PC-9 (cell line): ENCODE results near the gene ITK. TPM values are rescaled to one million over a fixed set of nuclear protein-coding genes. Genes with fewer than 3 reads are reported as not detected.

Experiments
- BruUV-seq: library from RNA; stranded (reverse); fragments of 400-500 nt; replicated peaks from 2 replicates; lab custom pipeline; 2021; lab: Mats Ljungman, UMichigan
- CTCF ChIA-PET: fragments of 300-600 bp; sonication (Branson Sonifier 250); formaldehyde crosslinking; loops from one replicate; lab custom pipeline; 2022; ENCODE audit warnings: antibody characterized with exemption; lab: Charles Lee
- POLR2A ChIA-PET: fragments of 300-600 bp; sonication (Branson Sonifier 250); formaldehyde crosslinking; loops from one replicate; lab custom pipeline; 2022; ENCODE audit warnings: antibody characterized with exemption; ENCODE audit not compliant: unreplicated experiment; lab: Charles Lee
- DNase-seq, 2 experiments: peaks; one replicate each; pipeline versions ENCODE4 v3.0.0 to v3.0.0-alpha.2; 2015 to 2022; ENCODE audit warnings: mixed read lengths in 1 of 2
- H2AFZ ChIP-seq: fragments of 200-600 bp; sonication (generic); 2 replicates; pipeline ENCODE4 v1.8.1; 2017; ENCODE audit warnings: antibody characterized with exemption
- H3F3A ChIP-seq: fragments of 200-600 bp; sonication (generic); 2 replicates; pipeline ENCODE4 v1.8.1; 2017; ENCODE audit warnings: antibody characterized with exemption, mild to moderate bottlenecking, low read depth; ENCODE audit not compliant: insufficient read depth
- H3K27ac ChIP-seq: fragments of 200-600 bp; sonication (generic); 2 replicates; pipeline ENCODE4 v1.6.1; 2016; ENCODE audit warnings: mixed run types
- H3K27me3 ChIP-seq: fragments of 200-600 bp; sonication (generic); 2 replicates; pipeline ENCODE4 v1.6.1; 2016; ENCODE audit warnings: low read depth, mixed run types; ENCODE audit not compliant: insufficient read depth
- H3K36me3 ChIP-seq: fragments of 200-600 bp; sonication (generic); 2 replicates; pipeline ENCODE4 v1.6.1; 2016; ENCODE audit warnings: low read depth, mixed run types
- H3K4me1 ChIP-seq: fragments of 200-600 bp; sonication (generic); replicated peaks from 2 replicates; pipeline ENCODE4 v1.6.1; 2016; ENCODE audit warnings: mixed run types; ENCODE audit not compliant: insufficient read depth
- H3K4me2 ChIP-seq: fragments of 200-600 bp; sonication (generic); 2 replicates; pipeline ENCODE4 v1.6.1; 2017; ENCODE audit warnings: mixed run types
- H3K4me3 ChIP-seq: fragments of 200-600 bp; sonication (generic); 2 replicates; pipeline ENCODE4 v1.6.1; 2016; ENCODE audit warnings: mixed run types
- H3K79me2 ChIP-seq: fragments of 200-600 bp; sonication (generic); 2 replicates; pipeline ENCODE4 v1.6.1; 2017; ENCODE audit warnings: low read depth, mixed run types
- H3K9me2 ChIP-seq: fragments of 200-600 bp; sonication (generic); 2 replicates; pipeline ENCODE4 v1.8.1; 2017; ENCODE audit warnings: mild to moderate bottlenecking; ENCODE audit not compliant: insufficient read depth
- H3K9me3 ChIP-seq: fragments of 200-600 bp; sonication (generic); 2 replicates; pipeline ENCODE4 v1.8.1; 2016; ENCODE audit warnings: low read depth; ENCODE audit not compliant: insufficient read depth
- H4K20me1 ChIP-seq: fragments of 200-600 bp; sonication (generic); 2 replicates; pipeline ENCODE4 v1.8.1; 2017; ENCODE audit not compliant: insufficient read depth
- EZH2 ChIP-seq: fragments of 200-600 bp; sonication (generic); IDR thresholded peaks from 2 replicates; pipeline ENCODE4 v1.8.0; 2017; ENCODE audit warnings: antibody characterized with exemption, low read depth
- intact Hi-C: fragments of 100-400 bp; cut with micrococcal nuclease; formaldehyde crosslinking; loops from one replicate; pipeline ENCODE4 v1.10.0; 2022; ENCODE audit not compliant: unreplicated experiment
- total RNA-seq: library from RNA; stranded (reverse); gene quantifications from 2 replicates; pipeline ENCODE4 v1.2.3, GENCODE V29; 2021
- TF ChIP-seq, protein P1 (sequence below): fragments of 200-600 bp; sonication (generic); conservative IDR thresholded peaks from 2 replicates; pipeline ENCODE4 v1.6.1; 2017; ENCODE audit warnings: mixed run types, antibody characterized with exemption, mild to moderate bottlenecking, moderate library complexity

Gene ITK
- total RNA-seq, 1 experiment from 2014 or later: not detected

DNA sequence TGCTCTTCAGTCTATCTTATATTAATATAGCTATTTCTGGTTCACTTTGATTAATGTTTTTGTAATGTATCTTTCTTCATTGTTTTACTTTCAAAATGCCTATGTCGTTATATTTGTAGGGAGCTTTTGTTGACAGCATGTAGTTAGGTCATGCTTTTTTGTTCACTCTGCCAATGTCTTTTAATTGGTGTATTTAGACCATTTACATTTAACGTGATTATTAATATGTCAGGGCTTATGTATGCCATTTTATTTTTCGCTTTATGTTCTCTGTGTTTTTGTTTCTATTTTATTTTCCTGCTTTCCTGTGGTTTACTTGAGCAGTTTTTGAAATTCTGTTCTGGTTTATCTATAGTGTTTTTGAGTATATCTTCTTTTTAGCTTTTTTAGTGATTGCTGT lies 25.3 kb upstream of the ITK start:
- H3K4me1 ChIP-seq: no peaks in the 10 kb centered on the region
- no peaks in the 10 kb centered on the region for H3K36me3 ChIP-seq
- no TSS peak for BruUV-seq
- ChIA-PET CTCF (interaction anchor here (0.5 to 0.6 kb wide), 2 partner anchors 463 to 586 kb away, joined by 3 to 5 read pairs; no protein-coding TSS in a partner anchor), POLR2A (interaction anchor here (0.6 kb wide), 1 partner anchor 12 kb away, joined by 3 read pairs; the partner anchor contains the start of gene MED7)
- TF ChIP-seq EZH2: no peak
- TF ChIP-seq, protein P1, sequence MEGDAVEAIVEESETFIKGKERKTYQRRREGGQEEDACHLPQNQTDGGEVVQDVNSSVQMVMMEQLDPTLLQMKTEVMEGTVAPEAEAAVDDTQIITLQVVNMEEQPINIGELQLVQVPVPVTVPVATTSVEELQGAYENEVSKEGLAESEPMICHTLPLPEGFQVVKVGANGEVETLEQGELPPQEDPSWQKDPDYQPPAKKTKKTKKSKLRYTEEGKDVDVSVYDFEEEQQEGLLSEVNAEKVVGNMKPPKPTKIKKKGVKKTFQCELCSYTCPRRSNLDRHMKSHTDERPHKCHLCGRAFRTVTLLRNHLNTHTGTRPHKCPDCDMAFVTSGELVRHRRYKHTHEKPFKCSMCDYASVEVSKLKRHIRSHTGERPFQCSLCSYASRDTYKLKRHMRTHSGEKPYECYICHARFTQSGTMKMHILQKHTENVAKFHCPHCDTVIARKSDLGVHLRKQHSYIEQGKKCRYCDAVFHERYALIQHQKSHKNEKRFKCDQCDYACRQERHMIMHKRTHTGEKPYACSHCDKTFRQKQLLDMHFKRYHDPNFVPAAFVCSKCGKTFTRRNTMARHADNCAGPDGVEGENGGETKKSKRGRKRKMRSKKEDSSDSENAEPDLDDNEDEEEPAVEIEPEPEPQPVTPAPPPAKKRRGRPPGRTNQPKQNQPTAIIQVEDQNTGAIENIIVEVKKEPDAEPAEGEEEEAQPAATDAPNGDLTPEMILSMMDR: no peak
- no peaks in the 10 kb centered on the region for H3K9me3 ChIP-seq
- H3K27me3 ChIP-seq: peaks cover 64% of the 10 kb centered on the region
- no peaks in the 10 kb centered on the region for H3K9me2 ChIP-seq
- H3K4me3 ChIP-seq: no peak overlapping the region
- H4K20me1 ChIP-seq: no peaks in the 10 kb centered on the region
- intact Hi-C loops: no loop called here
- no peak overlapping the region for H3K27ac ChIP-seq
- no peaks in the 10 kb centered on the region for H3K79me2 ChIP-seq
- DNase-seq: no peak
- H3F3A ChIP-seq: no peaks in the 10 kb centered on the region
- H3K4me2 ChIP-seq: no peak overlapping the region
- H2AFZ ChIP-seq: no peak overlapping the region

DNA sequence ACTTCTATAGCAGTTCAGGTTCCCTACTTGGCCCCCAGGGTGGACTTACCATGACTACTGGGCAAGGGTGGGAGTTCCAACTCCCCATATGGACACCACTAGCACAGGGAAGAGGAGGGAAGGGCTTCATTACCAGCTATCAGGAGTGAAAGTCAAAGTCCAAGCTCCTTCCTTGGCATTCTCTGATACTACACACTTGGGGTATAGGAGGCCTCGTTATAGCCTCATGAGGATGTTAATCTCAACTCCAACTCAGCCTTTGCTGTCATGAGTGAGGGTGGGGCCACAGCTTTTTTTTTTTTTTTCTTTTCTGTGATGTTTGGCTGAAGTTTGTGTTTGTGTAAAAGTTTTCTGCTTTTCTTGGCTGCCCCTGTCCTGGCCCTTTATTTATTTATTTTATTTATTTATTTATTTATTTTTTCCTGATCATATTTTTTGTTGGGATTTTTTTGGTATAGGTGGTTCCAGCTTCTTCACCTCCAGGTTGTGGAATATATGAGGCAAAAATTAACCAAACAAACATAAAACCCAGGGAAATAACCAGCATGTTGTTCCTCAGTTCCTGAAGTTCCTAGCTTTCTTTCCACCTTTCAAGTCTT lies 23.2 kb upstream of the ITK start:
- H3K9me3 ChIP-seq: no peaks in the 10 kb centered on the region
- no peaks in the 10 kb centered on the region for H3K36me3 ChIP-seq
- ChIA-PET POLR2A (no interaction called here), CTCF (no interaction called here)
- no peaks in the 10 kb centered on the region for H4K20me1 ChIP-seq
- no peak overlapping the region for H3K4me2 ChIP-seq
- no peaks in the 10 kb centered on the region for H3K9me2 ChIP-seq
- DNase-seq: no peak
- TF ChIP-seq EZH2: no peak
- TF ChIP-seq, protein P1: no peak
- intact Hi-C loops: no loop called here
- H3K4me3 ChIP-seq: no peak overlapping the region
- no peaks in the 10 kb centered on the region for H3K4me1 ChIP-seq
- no peak overlapping the region for H2AFZ ChIP-seq
- H3K27me3 ChIP-seq: peaks cover 78% of the 10 kb centered on the region
- BruUV-seq: no TSS peak
- H3K27ac ChIP-seq: no peak overlapping the region
- H3K79me2 ChIP-seq: no peaks in the 10 kb centered on the region
- no peaks in the 10 kb centered on the region for H3F3A ChIP-seq

DNA sequence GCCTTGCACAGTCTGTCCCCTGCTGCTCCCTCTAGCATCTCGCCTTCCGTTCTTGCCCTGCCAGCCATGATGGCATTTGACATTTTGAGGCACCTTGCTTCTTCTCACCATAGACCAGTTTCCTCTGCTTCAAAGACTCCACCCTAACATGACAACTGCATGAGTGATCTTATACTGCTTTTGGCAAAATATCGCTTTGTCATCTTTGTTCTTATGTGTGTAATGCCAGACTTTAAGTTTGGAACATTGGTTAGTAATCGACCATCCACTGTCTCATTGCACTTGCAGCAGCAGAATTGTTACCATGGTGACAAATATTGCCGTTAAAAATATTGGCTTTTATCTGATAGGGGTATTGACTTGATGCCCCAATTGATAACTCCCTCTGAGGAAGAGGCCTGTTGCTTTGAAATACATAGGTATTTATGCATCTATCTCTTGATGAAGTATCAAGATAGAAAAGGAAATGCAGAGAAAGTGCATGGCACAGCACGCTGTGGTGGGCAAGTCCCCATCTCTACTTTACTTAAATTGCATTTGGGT lies 21.4 kb upstream of the ITK start:
- Histone ChIP-seq H3K79me2 (no peaks in the 10 kb centered on the region), H3K4me2 (no peak overlapping the region), H3F3A (no peaks in the 10 kb centered on the region), H3K4me3 (no peak overlapping the region), H4K20me1 (no peaks in the 10 kb centered on the region), H3K9me3 (no peaks in the 10 kb centered on the region), H3K27me3 (peaks cover 89% of the 10 kb centered on the region), H3K9me2 (no peaks in the 10 kb centered on the region), H3K36me3 (no peaks in the 10 kb centered on the region), H3K4me1 (no peaks in the 10 kb centered on the region), H2AFZ (no peak overlapping the region), H3K27ac (no peak overlapping the region)
- CTCF ChIA-PET: no interaction called here
- no peak for TF ChIP-seq EZH2
- TF ChIP-seq, protein P1: no peak
- BruUV-seq: no TSS peak
- POLR2A ChIA-PET: no interaction called here
- intact Hi-C loops: no loop called here
- no peak for DNase-seq
